ENCODE measurements around the gene DBET.
"Not testable (repeated sequence)": the region's sequence is repeated elsewhere in the genome, so short reads cannot be mapped to it uniquely, and the experiment has no call there.

DBET gene

GRCh38 chr4:190049378-190050239 is 14.7 kb upstream of the DBET start:
- not testable (repeated sequence) for DNase-seq (ENCODE audit: low read depth in 2 of 2)

GRCh38 chr4:190058997-190059396 is 5.3 kb upstream of the DBET start:
- DNase-seq (ENCODE audit: low read depth in 2 of 2), result not testable (repeated sequence)

- DNase-seq (ENCODE audit: low read depth in 2 of 2), result not testable (repeated sequence)
Observed at GRCh38 chr4:190064805-190065204, 503 bp downstream of the DBET start.

- not testable (repeated sequence) for DNase-seq (ENCODE audit: low read depth in 2 of 2)
Observed at GRCh38 chr4:190068351-190068750, 4.0 kb downstream of the DBET start.

- DNase-seq (ENCODE audit: low read depth in 2 of 2), result not testable (repeated sequence)
Observed at GRCh38 chr4:190093052-190093451, 28.8 kb downstream of the DBET start.

GRCh38 chr4:190094031-190094430 is 29.7 kb downstream of the DBET start:
- not testable (repeated sequence) for DNase-seq (ENCODE audit: low read depth in 2 of 2)

- DNase-seq (ENCODE audit: low read depth in 2 of 2), result not testable (repeated sequence)
Observed at GRCh38 chr4:190095335-190095734, 31.0 kb downstream of the DBET start.

- not testable (repeated sequence) for DNase-seq (ENCODE audit: low read depth in 2 of 2)
Observed at GRCh38 chr4:190099605-190100004, 35.3 kb downstream of the DBET start.

- DNase-seq (ENCODE audit: low read depth in 2 of 2), result not testable (repeated sequence)
Observed at GRCh38 chr4:190101525-190101924, 37.2 kb downstream of the DBET start.

GRCh38 chr4:190106191-190106590 is 41.9 kb downstream of the DBET start:
- DNase-seq (ENCODE audit: low read depth in 2 of 2), result not testable (repeated sequence)

GRCh38 chr4:190106611-190107480 is 42.5 kb downstream of the DBET start:
- not testable (repeated sequence) for DNase-seq (ENCODE audit: low read depth in 2 of 2)

GRCh38 chr4:190107766-190108485 is 43.6 kb downstream of the DBET start:
- DNase-seq (ENCODE audit: low read depth in 2 of 2), result not testable (repeated sequence)

- not testable (repeated sequence) for DNase-seq (ENCODE audit: low read depth in 2 of 2)
Observed at GRCh38 chr4:190108756-190109155, 44.5 kb downstream of the DBET start.

- DNase-seq (ENCODE audit: low read depth in 2 of 2), result not testable (repeated sequence)
Observed at GRCh38 chr4:190109390-190110011, 45.2 kb downstream of the DBET start.

GRCh38 chr4:190110033-190110432 is 45.7 kb downstream of the DBET start:
- not testable (repeated sequence) for DNase-seq (ENCODE audit: low read depth in 2 of 2)

- DNase-seq (ENCODE audit: low read depth in 2 of 2), result not testable (repeated sequence)
Observed at GRCh38 chr4:190110570-190111295, 46.4 kb downstream of the DBET start.

- DNase-seq (ENCODE audit: low read depth in 2 of 2), result not testable (repeated sequence)
Observed at GRCh38 chr4:190112879-190113278, 48.6 kb downstream of the DBET start.

- not testable (repeated sequence) for DNase-seq (ENCODE audit: low read depth in 2 of 2)
Observed at GRCh38 chr4:190114991-190115390, 50.7 kb downstream of the DBET start.
